Natural killer cell (primary cell): Measurements from ENCODE around the gene HOXB6. TPM values are rescaled to one million over a fixed set of nuclear protein-coding genes. Genes with fewer than 3 reads are reported as not detected.

Experiments used
- ATAC-seq, 3 donors: fragments of 150-1000 bp in 2 of 3; fragments of 200-7000 bp in 1 of 3; cut with Tn5 transposase; 1 replicate in 1 of 3; 2 replicates in 2 of 3; pipeline ENCODE4 v1.10.0; 2021; ENCODE audit warnings: mild to moderate bottlenecking in 2 of 3, moderate library complexity in 2 of 3
- DNase-seq, 2 donors: peaks; one replicate each; pipeline versions ENCODE4 v3.0.0 to v3.0.0-alpha.2; 2013 to 2021; ENCODE audit warnings: mixed read lengths in 1 of 2
- H3K27ac ChIP-seq: one replicate; pipeline ENCODE4 v1.5.1; 2013; ENCODE audit warnings: mild to moderate bottlenecking, low read length
- H3K27me3 ChIP-seq: one replicate; pipeline ENCODE4 v1.6.1; 2013; ENCODE audit warnings: low read length; ENCODE audit not compliant: control insufficient read depth, insufficient read depth
- H3K36me3 ChIP-seq: one replicate; pipeline ENCODE4 v1.6.1; 2013; ENCODE audit warnings: low read length; ENCODE audit not compliant: control insufficient read depth, insufficient read depth
- H3K4me1 ChIP-seq: one replicate; pipeline ENCODE4 v1.6.1; 2013; ENCODE audit warnings: low read length; ENCODE audit not compliant: control insufficient read depth, insufficient read depth
- H3K4me3 ChIP-seq: one replicate; pipeline ENCODE4 v1.5.1; 2013; ENCODE audit warnings: low read length
- H3K9me3 ChIP-seq: one replicate; pipeline ENCODE4 v1.6.1; 2013; ENCODE audit warnings: low read length; ENCODE audit not compliant: control insufficient read depth, insufficient read depth
- H3K27ac Mint-ChIP-seq, 2 donors: one replicate each; pipeline ENCODE4 v1.8.0; 2022; ENCODE audit warnings: mild to moderate bottlenecking in 2 of 2, mixed read lengths in 2 of 2, moderate library complexity in 1 of 2
- H3K27me3 Mint-ChIP-seq, 2 donors: one replicate each; pipeline ENCODE4 v1.8.0; 2022; ENCODE audit warnings: low read depth in 2 of 2, mixed read lengths in 2 of 2
- H3K36me3 Mint-ChIP-seq: one replicate; pipeline ENCODE4 v1.8.0; 2022; ENCODE audit warnings: mixed read lengths
- H3K4me1 Mint-ChIP-seq, 2 donors: one replicate each; pipeline ENCODE4 v1.8.0; 2022; ENCODE audit warnings: mixed read lengths in 2 of 2
- H3K4me3 Mint-ChIP-seq: one replicate; pipeline ENCODE4 v1.8.0; 2022; ENCODE audit warnings: mild to moderate bottlenecking, moderate library complexity, mixed read lengths
- H3K9me3 Mint-ChIP-seq, 2 donors: one replicate each; pipeline ENCODE4 v1.8.0; 2022; ENCODE audit warnings: mixed read lengths in 2 of 2
- CTCF ChIP-seq: fragments of 200-600 bp; IDR thresholded peaks from one replicate; pipeline ENCODE4 v1.8.0; 2022; ENCODE audit warnings: antibody characterized with exemption
- WGBS: methylation state at CpG from one replicate; pipeline ENCODE4 v1.1.7; 2013; ENCODE audit warnings: missing lambda C conversion rate; ENCODE audit not compliant: insufficient coverage; 5-methylcytosine and 5-hydroxymethylcytosine counted together
- intact Hi-C: fragments of 100-400 bp; cut with micrococcal nuclease; formaldehyde crosslinking; loops from one replicate; pipeline ENCODE4 v1.14.2; 2022
- total RNA-seq, 4 donors: library from RNA; stranded (reverse); fragments of 120-200 nt in 1 of 4; gene quantifications; one replicate each; pipeline versions ENCODE4 v1.2.3 to v1.2.4, GENCODE V29; 2013 to 2022

HOXB6 gene
- total RNA-seq, 3 donors from 2014 or later (not counting 1 experiment from before 2014, with no cell fraction given) = not detected

GRCh38 chr17:48618256-48618896 lies 13.6 kb upstream of the HOXB6 start:
- peaks cover 7% of the 10 kb centered on the region for H3K36me3 Mint-ChIP-seq

GRCh38 chr17:48617471-48618255 lies 12.9 kb upstream of the HOXB6 start:
- H3K4me3 Mint-ChIP-seq = no peak overlapping the region
- TF ChIP-seq CTCF = no peak
- DNase-seq = no peak
- Histone ChIP-seq H3K36me3 (no peaks in the 10 kb centered on the region), H3K9me3 (no peaks in the 10 kb centered on the region), H3K4me1 (peaks cover 40% of the 10 kb centered on the region), H3K27ac (no peak overlapping the region), H3K4me3 (no peak overlapping the region), H3K27me3 (peaks cover 82% of the 10 kb centered on the region)
- peaks cover 73 to 88% of the 10 kb centered on the region in 2 donors for H3K27me3 Mint-ChIP-seq
- ATAC-seq = no peak
- H3K36me3 Mint-ChIP-seq = peaks cover 7% of the 10 kb centered on the region
- no peaks in the 10 kb centered on the region for H3K9me3 Mint-ChIP-seq
- peak overlapping the region in 1 of 2 donors; percentile 43 for H3K27ac Mint-ChIP-seq
- intact Hi-C loops = loop anchor here (2.0 to 10.0 kb wide), 3 partner anchors 137 to 591 kb away; no protein-coding TSS in a partner anchor
- H3K4me1 Mint-ChIP-seq = peaks cover 35 to 50% of the 10 kb centered on the region in 2 donors
- 16% methylated on average over 40 of the region's 43 CpGs for WGBS

More at GRCh38 chr17:48618256-48618896, 13.6 kb upstream of the HOXB6 start:
- no peaks in the 10 kb centered on the region for H3K36me3 ChIP-seq
- peak; percentile 79 to 82 (median 81) for ATAC-seq
- no peak overlapping the region for H3K27ac ChIP-seq
- DNase-seq = peak; percentile 82 to 92
- H3K9me3 Mint-ChIP-seq = no peaks in the 10 kb centered on the region
- no peak overlapping the region for H3K4me3 ChIP-seq
- H3K4me1 Mint-ChIP-seq = peaks cover 28 to 43% of the 10 kb centered on the region in 2 donors
- H3K4me3 Mint-ChIP-seq = peak overlapping the region; percentile 45
- H3K9me3 ChIP-seq = no peaks in the 10 kb centered on the region
- TF ChIP-seq CTCF = peak; percentile 99
- peaks cover 79 to 95% of the 10 kb centered on the region in 2 donors for H3K27me3 Mint-ChIP-seq
- H3K27me3 ChIP-seq = peaks cover 82% of the 10 kb centered on the region
- H3K27ac Mint-ChIP-seq = peak overlapping the region in 1 of 2 donors; percentile 69
- 7% methylated on average over 24 of the region's 25 CpGs for WGBS
- intact Hi-C loops = loop anchor here (2.0 to 10.0 kb wide), 3 partner anchors 136 to 592 kb away; no protein-coding TSS in a partner anchor
- peaks cover 34% of the 10 kb centered on the region for H3K4me1 ChIP-seq

GRCh38 chr17:48616717-48617470 lies 12.1 kb upstream of the HOXB6 start:
- Histone ChIP-seq H3K27me3 (peaks cover 84% of the 10 kb centered on the region), H3K4me3 (no peak overlapping the region), H3K9me3 (no peaks in the 10 kb centered on the region), H3K36me3 (no peaks in the 10 kb centered on the region), H3K4me1 (peaks cover 47% of the 10 kb centered on the region), H3K27ac (no peak overlapping the region)
- TF ChIP-seq CTCF = no peak
- DNase-seq (no peak), ATAC-seq (no peak)
- H3K4me3 Mint-ChIP-seq = peak overlapping the region; percentile 62
- intact Hi-C loops = loop anchor here (5.0 to 10.0 kb wide), 2 partner anchors 138 to 465 kb away; no protein-coding TSS in a partner anchor
- H3K9me3 Mint-ChIP-seq = no peaks in the 10 kb centered on the region
- peaks cover 74 to 80% of the 10 kb centered on the region in 2 donors for H3K27me3 Mint-ChIP-seq
- H3K36me3 Mint-ChIP-seq = peaks cover 7% of the 10 kb centered on the region
- peaks cover 42 to 56% of the 10 kb centered on the region in 2 donors for H3K4me1 Mint-ChIP-seq
- 66% methylated on average over 14 of the region's 15 CpGs for WGBS
- peak overlapping the region in 1 of 2 donors; percentile 43 for H3K27ac Mint-ChIP-seq
